Gastrocnemius medialis (tissue), 4 donors: ENCODE data around the gene B4GALNT1. TPM values are rescaled to one million over a fixed set of nuclear protein-coding genes. Genes with fewer than 3 reads are reported as not detected.
"Not testable (repeated sequence)": the region's sequence is repeated elsewhere in the genome, so short reads cannot be mapped to it uniquely, and the experiment has no call there.

Experiments
- ATAC-seq, 2 donors: fragments of 150-250 bp; one replicate each; pipeline ENCODE4 v1.9.1; 2016
- DNase-seq, 2 donors: peaks; one replicate each; pipeline ENCODE4 v3.0.0-alpha.2; 2019
- H3K27ac ChIP-seq, 4 donors: fragments of 200-600 bp; sonication (generic); 1 replicate in 1 of 4; 2 replicates in 3 of 4; pipeline ENCODE4 v1.5.1; 2016 to 2018; ENCODE audit warnings: mild to moderate bottlenecking in 2 of 4, moderate library complexity in 1 of 4
- H3K27me3 ChIP-seq, 3 donors: fragments of 200-600 bp; sonication (generic) in 2 of 3; 1 replicate in 1 of 3; 2 replicates in 2 of 3; pipeline versions ENCODE4 v1.5.1 to v1.6.0; 2016 to 2019; ENCODE audit warnings: mild to moderate bottlenecking in 1 of 3, moderate library complexity in 1 of 3
- H3K36me3 ChIP-seq, 2 donors: fragments of 200-600 bp; sonication (generic) in 1 of 2; one replicate each; pipeline ENCODE4 v1.5.1; 2017 to 2018
- H3K4me1 ChIP-seq, 2 donors: fragments of 200-600 bp; sonication (generic) in 1 of 2; one replicate each; pipeline ENCODE4 v1.5.1; 2016 to 2017; ENCODE audit warnings: mild to moderate bottlenecking in 2 of 2
- H3K4me3 ChIP-seq, 4 donors: fragments of 200-600 bp; sonication (generic) in 3 of 4; 1 replicate in 1 of 4; 2 replicates in 3 of 4; pipeline ENCODE4 v1.5.1; 2016 to 2019; ENCODE audit warnings: mild to moderate bottlenecking in 2 of 4
- H3K9me3 ChIP-seq, 3 donors: fragments of 200-600 bp; sonication (generic) in 2 of 3; 1 replicate in 1 of 3; 2 replicates in 2 of 3; pipeline ENCODE4 v1.5.1; 2016 to 2019
- POLR2A ChIP-seq, 2 donors: fragments of 450-650 bp; IDR thresholded peaks; one replicate each; pipeline ENCODE4 v1.6.1; 2017; ENCODE audit warnings: antibody characterized with exemption in 2 of 2, mild to moderate bottlenecking in 2 of 2, moderate library complexity in 2 of 2
- in situ Hi-C, 4 donors: fragments of 200-750 bp; cut with MboI; loops; one replicate each; pipeline versions ENCODE4 v1.15.0 to v1.8.0; 2017; ENCODE audit warnings: low sequenced_read_pairs in 4 of 4
- intact Hi-C: fragments of 100-400 bp; cut with DNase I; formaldehyde crosslinking; loops from one replicate; pipeline ENCODE4 v1.15.1; 2023; ENCODE audit warnings: low total_unique reads
- total RNA-seq, 4 donors: library from RNA; depleted of rRNA; stranded (reverse); fragments of >200 nt; gene quantifications; one replicate each; pipeline versions ENCODE4 v1.1.0 to v1.2.3, GENCODE V29; 2016
- TF ChIP-seq, protein P1 (sequence below), 5 experiments: fragments of 450-650 bp in 3 of 5; fragments of 200-600 bp in 2 of 5; sonication (generic) in 2 of 5; IDR thresholded peaks in 4 of 5; conservative IDR thresholded peaks in 1 of 5; 1 replicate in 4 of 5; 2 replicates in 1 of 5; pipeline ENCODE4 v1.5.1; 2016 to 2019; ENCODE audit warnings: antibody characterized with exemption in 5 of 5, mild to moderate bottlenecking in 3 of 5, moderate library complexity in 3 of 5

B4GALNT1 gene
- total RNA-seq, 4 donors from 2014 or later, result 13.2 to 25.5 (median 16.6) TPM

DNA sequence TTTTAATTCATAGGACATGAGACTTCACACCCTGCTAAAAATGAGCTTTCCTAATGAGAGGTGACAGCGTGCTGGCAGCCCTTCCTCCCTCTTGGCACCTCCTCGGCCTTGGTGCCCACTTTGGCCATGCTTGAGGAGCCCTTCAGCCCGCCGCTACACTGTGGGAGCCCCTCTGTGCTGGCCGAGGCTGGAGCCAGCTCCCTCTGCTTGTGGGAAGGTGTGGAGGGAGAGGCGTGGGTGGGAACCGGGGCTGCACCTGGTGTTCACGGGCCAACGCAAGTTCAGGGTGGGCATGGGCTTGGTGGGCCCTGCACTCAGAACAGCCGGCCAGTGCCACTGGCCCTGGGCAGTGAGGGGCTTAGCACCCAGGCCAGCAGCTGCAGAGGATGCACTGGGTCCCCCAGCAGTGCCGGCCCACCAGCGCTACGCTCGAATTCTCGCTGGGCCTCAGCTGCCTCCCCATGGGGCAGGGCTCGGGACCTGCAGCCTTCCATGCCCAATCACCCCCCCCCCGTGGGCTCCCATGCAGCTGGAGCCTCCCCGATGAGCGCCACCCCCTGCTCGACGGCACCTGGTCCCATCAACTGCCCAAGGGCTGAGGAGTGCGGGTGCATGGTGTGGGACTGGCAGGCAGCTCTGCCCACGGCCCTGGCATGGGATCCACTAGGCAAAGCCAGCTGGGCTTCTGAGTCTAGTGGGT lies 22.7 kb upstream of the B4GALNT1 start:
- in situ Hi-C loops, result no loop called here

DNA sequence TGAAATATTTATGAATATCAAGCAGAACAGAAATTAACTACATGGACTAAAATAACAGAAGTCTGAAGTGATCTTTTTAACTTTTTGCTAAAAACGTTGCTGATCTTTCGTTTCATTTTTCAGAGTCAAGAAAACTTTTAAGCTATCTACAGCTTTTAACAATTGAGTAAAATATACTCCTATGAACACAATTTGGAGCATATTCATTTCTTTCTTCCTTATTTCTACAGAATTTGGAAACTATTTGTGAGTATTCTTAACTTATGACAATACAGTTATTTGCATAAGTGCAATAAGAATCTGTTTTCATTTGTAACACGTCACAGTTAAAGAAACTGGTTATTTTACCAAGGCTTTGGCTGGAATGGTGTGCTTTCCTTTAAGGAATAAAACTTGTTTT lies 21.0 kb upstream of the B4GALNT1 start:
- no peak overlapping the region for H3K4me3 ChIP-seq
- H3K36me3 ChIP-seq, result no peaks in the 10 kb centered on the region
- intact Hi-C loops (no loop called here), in situ Hi-C loops (no loop called here)
- DNase-seq (no peak), ATAC-seq (no peak)
- no peaks in the 10 kb centered on the region for H3K27me3 ChIP-seq
- no peak overlapping the region for H3K27ac ChIP-seq
- TF ChIP-seq POLR2A (IDR thresholded peaks at IDR 0.05), result no peak
- TF ChIP-seq, protein P1, sequence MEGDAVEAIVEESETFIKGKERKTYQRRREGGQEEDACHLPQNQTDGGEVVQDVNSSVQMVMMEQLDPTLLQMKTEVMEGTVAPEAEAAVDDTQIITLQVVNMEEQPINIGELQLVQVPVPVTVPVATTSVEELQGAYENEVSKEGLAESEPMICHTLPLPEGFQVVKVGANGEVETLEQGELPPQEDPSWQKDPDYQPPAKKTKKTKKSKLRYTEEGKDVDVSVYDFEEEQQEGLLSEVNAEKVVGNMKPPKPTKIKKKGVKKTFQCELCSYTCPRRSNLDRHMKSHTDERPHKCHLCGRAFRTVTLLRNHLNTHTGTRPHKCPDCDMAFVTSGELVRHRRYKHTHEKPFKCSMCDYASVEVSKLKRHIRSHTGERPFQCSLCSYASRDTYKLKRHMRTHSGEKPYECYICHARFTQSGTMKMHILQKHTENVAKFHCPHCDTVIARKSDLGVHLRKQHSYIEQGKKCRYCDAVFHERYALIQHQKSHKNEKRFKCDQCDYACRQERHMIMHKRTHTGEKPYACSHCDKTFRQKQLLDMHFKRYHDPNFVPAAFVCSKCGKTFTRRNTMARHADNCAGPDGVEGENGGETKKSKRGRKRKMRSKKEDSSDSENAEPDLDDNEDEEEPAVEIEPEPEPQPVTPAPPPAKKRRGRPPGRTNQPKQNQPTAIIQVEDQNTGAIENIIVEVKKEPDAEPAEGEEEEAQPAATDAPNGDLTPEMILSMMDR (IDR thresholded peaks at IDR 0.05 in 4 of 5, conservative IDR thresholded peaks at IDR 0.05 in 1 of 5), result no peak
- no peaks in the 10 kb centered on the region for H3K4me1 ChIP-seq
- no peaks in the 10 kb centered on the region for H3K9me3 ChIP-seq

More for the DNA sequence above, 22.7 kb upstream of the B4GALNT1 start:
- TF ChIP-seq, protein P1 (IDR thresholded peaks at IDR 0.05 in 4 of 5, conservative IDR thresholded peaks at IDR 0.05 in 1 of 5), result no peak
- no peak for TF ChIP-seq POLR2A (IDR thresholded peaks at IDR 0.05)
- intact Hi-C loops, result no loop called here
- no peaks in the 10 kb centered on the region for H3K4me1 ChIP-seq
- H3K4me3 ChIP-seq, result no peak overlapping the region
- no peak for ATAC-seq
- no peaks in the 10 kb centered on the region for H3K9me3 ChIP-seq
- DNase-seq, result no peak
- H3K36me3 ChIP-seq, result no peaks in the 10 kb centered on the region
- no peaks in the 10 kb centered on the region for H3K27me3 ChIP-seq
- no peak overlapping the region for H3K27ac ChIP-seq

DNA sequence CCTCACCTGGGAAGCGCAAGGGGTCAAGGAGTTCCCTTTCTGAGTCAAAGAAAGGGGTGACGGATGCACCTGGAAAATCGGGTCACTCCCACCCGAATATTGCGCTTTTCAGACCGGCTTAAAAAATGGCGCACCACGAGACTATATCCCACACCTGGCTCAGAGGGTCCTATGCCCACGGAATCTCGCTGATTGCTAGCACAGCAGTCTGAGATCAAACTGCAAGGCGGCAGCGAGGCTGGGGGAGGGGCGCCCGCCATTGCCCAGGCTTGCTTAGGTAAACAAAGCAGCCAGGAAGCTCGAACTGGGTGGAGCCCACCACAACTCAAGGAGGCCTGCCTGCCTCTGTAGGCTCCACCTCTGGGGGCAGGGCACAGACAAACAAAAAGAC lies 13.7 kb upstream of the B4GALNT1 start:
- H3K27ac ChIP-seq, H3K27me3 ChIP-seq, intact Hi-C loops, H3K4me1 ChIP-seq, H3K9me3 ChIP-seq, DNase-seq, H3K36me3 ChIP-seq, ATAC-seq, in situ Hi-C loops, H3K4me3 ChIP-seq: not testable (repeated sequence)

DNA sequence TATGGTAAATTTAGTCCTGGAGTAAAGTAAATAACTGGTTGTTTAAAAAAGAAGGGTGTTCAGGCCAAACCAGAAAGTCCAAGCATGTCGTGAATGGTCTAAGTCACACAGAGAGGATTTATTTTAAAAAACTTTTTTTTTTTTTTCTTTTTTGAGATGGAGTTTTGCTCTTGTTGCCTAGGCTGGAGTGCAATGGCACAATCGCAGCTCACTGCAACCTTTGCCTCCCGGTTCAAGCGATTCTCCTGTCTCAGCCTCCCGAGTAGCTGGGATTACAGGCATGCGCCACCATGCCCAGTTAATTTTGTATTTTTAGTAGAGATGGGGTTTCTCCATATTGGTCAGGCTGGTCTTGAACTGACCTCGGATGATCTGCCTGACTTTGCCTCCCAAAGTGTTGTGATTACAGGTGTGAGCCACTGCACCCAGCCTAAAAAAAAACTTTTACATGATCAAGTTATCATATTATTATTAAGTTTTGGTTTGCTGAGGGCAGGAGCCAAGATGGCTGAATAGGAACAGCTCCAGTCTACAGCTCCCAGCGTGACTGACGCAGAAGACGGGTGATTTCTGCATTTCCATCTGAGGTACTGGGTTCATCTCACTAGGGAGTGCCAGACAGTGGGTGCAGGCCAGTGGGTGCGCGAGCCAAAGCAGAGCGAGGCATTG lies 13.1 kb upstream of the B4GALNT1 start:
- H3K36me3 ChIP-seq, H3K4me3 ChIP-seq, intact Hi-C loops, in situ Hi-C loops, DNase-seq, H3K27ac ChIP-seq, H3K27me3 ChIP-seq, H3K9me3 ChIP-seq, ATAC-seq, H3K4me1 ChIP-seq: not testable (repeated sequence)

DNA sequence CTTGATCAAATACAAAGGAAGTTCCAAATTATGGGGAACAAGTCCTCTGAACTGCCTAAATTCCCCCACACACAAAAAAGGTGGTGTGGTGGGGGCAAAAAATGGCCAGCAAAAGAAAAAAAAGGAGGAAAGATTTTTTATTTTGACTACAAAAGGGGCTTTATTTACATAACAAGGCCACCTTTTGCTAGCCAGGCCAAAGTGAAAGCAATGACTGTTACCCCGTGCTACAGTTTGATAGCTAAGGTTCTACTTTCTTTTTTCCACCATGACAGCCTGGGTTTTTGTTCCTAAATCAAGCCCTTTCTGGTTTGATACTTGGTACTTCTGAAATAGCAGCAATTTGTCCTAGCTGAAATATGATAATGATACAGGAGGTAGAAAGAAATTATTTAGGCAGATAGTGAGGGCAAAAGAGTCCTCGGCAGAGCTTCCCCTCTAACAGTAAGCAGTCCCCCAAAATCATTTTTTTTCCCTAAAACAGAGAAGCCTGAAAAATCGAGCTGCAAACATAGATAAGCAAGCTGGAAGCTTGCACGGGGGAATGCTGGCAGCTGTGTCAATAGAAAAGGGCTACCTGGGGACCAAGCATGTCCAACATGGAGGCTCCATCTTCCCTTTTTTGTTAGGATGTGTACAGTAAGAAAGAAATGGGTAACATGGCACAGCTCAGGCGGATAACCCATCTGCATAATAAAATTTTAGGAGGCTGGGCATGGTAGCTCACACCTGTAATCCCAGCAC lies 8.9 kb upstream of the B4GALNT1 start:
- TF ChIP-seq POLR2A (IDR thresholded peaks at IDR 0.05), result no peak
- TF ChIP-seq, protein P1 (IDR thresholded peaks at IDR 0.05 in 4 of 5, conservative IDR thresholded peaks at IDR 0.05 in 1 of 5), result no peak
- ATAC-seq (no peak), DNase-seq (no peak)
- intact Hi-C loops, result no loop called here
- peaks cover 0 to 7% (median 0%) of the 10 kb centered on the region in 3 donors for H3K27me3 ChIP-seq
- H3K4me3 ChIP-seq, result no peak overlapping the region
- no peaks in the 10 kb centered on the region for H3K9me3 ChIP-seq
- H3K4me1 ChIP-seq, result no peaks in the 10 kb centered on the region
- in situ Hi-C loops, result no loop called here
- H3K36me3 ChIP-seq, result no peaks in the 10 kb centered on the region
- no peak overlapping the region for H3K27ac ChIP-seq
